Measurements from ENCODE around the gene SLC38A1. TPM values are rescaled to one million over a fixed set of nuclear protein-coding genes. Genes with fewer than 3 reads are reported as not detected.
"Not testable (repeated sequence)": the region's sequence is repeated elsewhere in the genome, so short reads cannot be mapped to it uniquely, and the experiment has no call there.

The SLC38A1 gene
- total RNA-seq, 1 experiment from 2014 or later, result 75.1 TPM

DNA sequence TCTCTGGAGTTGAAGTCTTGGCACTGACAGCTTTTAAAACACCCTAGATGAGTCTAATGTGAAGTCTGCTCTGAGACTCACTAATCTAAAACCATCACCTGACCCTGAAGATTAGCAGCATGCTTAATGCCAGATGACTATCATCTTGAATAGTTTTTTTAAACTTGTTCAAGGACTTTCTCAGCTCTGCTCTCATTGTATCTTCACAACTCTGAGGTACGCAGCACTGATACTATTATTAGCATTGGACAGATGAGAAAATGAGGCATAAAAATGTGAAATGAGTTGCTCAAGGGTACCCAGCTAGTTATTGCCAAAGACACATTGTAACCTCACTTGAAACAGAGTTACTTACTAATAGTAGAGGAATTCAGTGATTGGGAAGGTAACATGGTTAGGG lies 4.8 kb downstream of the SLC38A1 start:
- DNase-seq (ENCODE audit: low read depth), result no peak

GRCh38 chr12:46263140-46264016 lies 5.5 kb downstream of the SLC38A1 start:
- no peak for DNase-seq (ENCODE audit: low read depth)

DNA sequence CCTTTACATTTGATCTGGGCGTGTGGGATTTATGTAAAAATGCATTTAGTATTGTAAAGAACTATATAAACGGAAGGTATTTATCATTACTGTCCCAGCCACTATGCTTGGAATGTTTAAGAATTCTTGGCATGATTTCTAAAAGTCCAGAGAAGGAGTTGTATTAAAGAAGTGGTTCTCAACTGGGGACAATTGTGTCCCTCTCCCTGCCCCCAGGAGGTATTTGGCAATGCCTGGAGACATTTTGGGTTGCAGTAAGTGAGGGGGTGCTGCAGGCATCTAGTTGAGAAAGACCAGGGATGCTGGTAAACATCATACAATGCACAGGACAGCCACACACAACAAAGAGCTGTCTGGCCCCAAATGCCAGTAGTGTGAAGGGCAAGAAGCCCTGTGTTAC lies 7.2 kb downstream of the SLC38A1 start:
- DNase-seq (ENCODE audit: low read depth), result no peak

DNA sequence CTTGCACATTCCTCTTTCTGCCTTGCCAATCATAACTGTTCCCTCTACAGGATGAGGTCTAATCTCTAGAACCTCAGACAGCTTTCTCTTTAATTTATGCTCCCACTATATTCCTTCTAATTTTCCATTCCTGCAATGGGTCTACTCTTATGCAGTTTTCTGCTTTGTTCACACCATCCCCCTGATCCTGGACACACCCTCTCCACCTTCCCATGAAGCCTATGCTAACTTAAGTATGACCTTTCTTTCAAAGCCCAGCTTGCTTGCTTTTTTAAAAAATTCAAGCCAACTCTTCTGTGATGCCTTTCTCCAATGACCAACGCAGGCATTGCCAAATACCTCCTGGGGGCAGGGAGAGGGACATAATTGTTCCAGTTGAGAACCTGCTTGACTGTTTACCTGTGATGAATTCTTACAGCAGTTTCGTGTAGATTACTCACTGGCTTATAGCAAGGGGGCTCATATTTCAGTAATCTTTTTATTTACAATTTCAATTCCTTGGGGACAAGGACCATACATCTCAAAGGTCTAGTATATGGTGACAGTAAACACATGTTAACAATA lies 7.8 kb downstream of the SLC38A1 start:
- no peak for DNase-seq (ENCODE audit: low read depth)

DNA sequence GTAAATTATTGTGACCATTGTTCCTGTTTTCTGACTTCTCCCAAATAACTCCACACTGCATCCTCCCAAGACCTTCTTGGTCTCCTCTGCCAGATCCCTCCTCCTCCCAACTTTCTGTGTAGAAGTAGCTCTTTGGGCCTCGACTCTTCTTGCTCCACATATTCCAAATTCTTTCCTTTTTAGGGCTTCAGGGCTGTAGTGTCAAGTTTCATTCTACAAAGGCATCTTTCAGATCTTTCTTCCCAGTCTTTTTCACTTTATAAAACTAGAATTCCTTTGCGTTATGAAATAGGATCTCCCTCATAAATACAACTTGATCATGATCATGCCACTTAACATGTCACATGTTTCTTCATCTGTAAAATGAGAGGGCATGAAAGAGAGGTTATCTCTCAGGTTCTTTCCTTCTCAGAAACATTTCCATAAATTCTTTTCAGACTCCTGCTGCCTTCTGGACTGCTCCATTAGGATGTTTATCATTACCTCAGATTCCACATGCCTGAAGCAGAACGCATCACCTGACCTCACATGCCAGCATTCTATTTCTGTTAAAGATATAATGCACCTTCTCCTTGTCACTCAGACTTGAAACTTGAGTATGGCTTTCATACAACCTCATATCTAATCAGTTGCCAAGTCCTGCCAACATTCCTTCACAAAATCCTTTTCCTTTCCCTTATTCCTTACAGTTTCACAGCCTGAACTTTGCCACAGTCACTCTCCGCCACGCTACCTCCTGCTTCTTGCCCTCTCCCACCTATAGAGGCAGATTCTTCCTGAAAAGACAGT lies 8.5 kb downstream of the SLC38A1 start:
- no peak for DNase-seq (ENCODE audit: low read depth)

- DNase-seq (ENCODE audit: low read depth), result no peak
Observed at GRCh38 chr12:46259713-46260112, 9.1 kb downstream of the SLC38A1 start.

DNA sequence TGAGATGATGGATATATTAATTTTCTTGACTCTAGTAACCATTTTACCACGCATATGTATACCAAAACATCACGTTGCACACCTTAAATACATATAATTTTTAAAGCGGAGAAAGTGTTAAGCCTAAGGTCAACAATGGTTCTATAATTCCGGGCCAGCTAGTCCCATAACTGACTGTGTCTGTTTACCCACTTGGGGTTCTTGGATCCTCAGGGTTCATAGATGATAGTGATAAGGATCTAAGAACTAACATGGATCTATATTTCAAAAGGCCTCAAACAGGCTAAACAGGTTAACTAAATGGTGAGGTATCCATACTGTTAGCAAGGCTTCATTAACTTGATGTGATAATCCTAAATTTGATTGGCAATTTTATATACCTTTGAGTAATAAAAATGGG lies 9.8 kb downstream of the SLC38A1 start:
- no peak for DNase-seq (ENCODE audit: low read depth)

DNA sequence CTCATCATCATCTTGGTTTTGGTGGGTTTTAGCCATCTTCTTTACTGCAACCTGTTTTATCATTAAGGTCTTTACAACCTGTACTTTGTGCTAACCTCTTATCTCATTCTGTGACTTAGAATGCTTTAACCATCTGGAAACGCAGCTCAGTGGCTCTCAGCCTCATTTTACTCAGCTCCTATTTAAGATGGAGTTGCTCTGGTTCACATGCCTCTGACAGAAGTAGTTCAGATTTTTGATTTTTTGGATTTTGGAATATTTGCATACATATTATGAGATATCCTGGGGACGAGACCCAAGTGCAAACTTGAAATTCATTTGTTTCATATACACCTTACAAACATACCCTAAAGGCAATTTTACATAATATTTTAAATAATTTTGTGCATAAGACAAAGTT lies 10.7 kb downstream of the SLC38A1 start:
- DNase-seq (ENCODE audit: low read depth), result no peak

GRCh38 chr12:46256942-46257341 lies 11.9 kb downstream of the SLC38A1 start:
- DNase-seq (ENCODE audit: low read depth), result no peak

GRCh38 chr12:46253544-46254162 lies 15.2 kb downstream of the SLC38A1 start:
- no peak for DNase-seq (ENCODE audit: low read depth)

GRCh38 chr12:46251994-46252393 lies 16.8 kb downstream of the SLC38A1 start:
- DNase-seq (ENCODE audit: low read depth), result not testable (repeated sequence)

GRCh38 chr12:46249960-46250359 lies 18.9 kb downstream of the SLC38A1 start:
- not testable (repeated sequence) for DNase-seq (ENCODE audit: low read depth)

DNA sequence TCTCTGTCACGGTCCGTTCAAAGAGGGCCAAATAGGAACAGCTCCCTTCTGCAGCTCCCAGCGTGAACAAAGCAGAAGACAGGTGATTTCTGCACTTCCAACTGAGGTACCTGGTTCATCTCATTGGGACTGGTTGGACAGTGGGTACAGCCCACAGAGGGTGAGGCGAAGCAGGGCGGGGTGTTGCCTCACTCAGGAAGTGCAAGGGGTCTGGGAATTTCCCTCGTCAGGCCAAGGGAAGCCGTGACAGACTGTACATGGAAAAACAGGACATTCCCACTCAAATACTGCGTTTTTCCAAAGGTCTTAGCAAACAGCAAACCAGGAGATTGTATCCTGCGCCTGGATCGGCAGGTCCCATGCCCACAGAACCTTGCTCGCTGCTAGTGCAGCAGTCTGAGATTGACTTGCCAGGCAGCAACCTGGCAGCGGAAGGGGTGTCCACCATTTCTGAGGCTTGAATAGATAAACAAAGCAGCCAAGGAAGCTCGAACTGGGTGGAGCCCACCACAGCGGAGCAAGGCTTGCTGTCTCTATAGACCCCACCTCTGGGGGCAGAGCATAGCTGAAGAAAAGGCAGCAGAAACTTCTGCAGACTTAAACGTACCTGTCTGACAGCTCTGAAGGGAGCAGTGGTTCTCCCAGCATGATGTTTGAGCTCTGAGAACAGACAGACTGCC lies 22.7 kb downstream of the SLC38A1 start:
- peak; percentile 15 for DNase-seq (ENCODE audit: low read depth)

DNA sequence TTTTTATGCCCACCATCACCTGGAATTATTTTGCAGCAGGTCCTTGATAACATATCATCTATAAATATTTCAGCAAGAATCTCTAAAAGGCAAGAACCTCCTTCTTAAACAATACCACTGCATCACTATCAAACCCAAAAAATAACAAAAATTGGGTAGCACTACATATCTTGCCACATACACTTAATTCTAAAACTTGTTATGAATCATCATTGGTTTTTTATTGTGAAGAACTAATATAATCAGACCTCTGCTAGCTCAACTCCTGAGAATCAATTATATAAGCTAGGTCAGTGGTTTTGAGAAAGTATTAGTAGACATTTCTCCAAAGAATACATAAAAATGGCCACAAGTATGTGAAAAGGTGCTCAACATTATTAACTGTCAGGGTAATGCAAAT lies 23.8 kb downstream of the SLC38A1 start:
- DNase-seq (ENCODE audit: low read depth), result no peak

GRCh38 chr12:46244273-46244915 lies 24.4 kb downstream of the SLC38A1 start:
- DNase-seq (ENCODE audit: low read depth), result no peak

DNA sequence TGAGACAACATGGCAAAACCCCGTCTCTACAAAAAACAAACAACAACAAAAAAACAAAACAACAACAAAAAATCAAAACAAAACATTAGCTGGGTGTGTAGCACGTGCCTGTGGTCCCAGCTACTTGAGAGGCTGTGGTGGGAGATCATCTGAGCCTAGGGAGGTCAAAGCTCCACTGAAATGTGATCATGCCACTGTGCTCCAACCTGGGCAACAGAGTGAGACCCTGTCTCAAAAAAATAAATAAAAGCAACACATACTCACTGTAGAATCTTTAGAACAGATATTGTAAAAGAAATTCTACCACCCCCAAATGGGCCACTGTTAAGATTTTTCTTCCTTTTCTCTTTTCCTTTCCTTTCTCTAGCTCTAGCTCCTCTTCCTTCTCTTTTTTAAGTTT lies 26.3 kb downstream of the SLC38A1 start:
- DNase-seq (ENCODE audit: low read depth), result no peak

- no peak for DNase-seq (ENCODE audit: low read depth)
Observed at GRCh38 chr12:46240436-46240835, 28.4 kb downstream of the SLC38A1 start.

- DNase-seq (ENCODE audit: low read depth), result no peak
Observed at GRCh38 chr12:46238821-46239220, 30.0 kb downstream of the SLC38A1 start.

- no peak for DNase-seq (ENCODE audit: low read depth)
Observed at GRCh38 chr12:46237371-46238045, 31.3 kb downstream of the SLC38A1 start.

DNA sequence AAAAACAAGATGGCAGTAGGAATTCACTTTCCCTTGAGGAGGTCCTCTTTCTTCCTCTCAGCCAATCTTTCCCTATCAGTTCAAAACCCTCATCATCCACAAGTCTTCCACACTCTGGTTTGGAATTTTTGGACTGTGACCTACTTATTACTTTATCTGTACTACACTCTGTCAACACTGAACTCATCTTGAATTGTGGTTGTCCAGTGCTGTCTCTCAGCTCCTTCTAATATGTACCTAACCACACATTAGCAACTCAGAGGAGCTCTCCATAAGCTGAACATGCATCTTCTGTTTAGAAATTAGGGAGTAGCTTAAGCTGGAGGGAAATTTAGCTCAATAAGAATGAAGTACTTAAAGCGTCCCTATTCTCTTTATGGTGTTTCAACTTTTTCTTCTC lies 34.8 kb downstream of the SLC38A1 start:
- no peak for DNase-seq (ENCODE audit: low read depth)

- no peak for DNase-seq (ENCODE audit: low read depth)
Observed at GRCh38 chr12:46233423-46233822, 35.4 kb downstream of the SLC38A1 start.

All from Daoy (cell line).